DND-41 (cell line): Measurements from ENCODE around the gene ZMIZ1.
A peak's percentile ranks its signal among the peaks of the same experiment; 100 is the strongest.

Experiments used
- ATAC-seq: fragments of 200-7000 bp; cut with Tn5 transposase; 3 replicates; pipeline ENCODE4 v1.9.1; 2021; ENCODE audit warnings: low read depth; ENCODE audit not compliant: insufficient read depth
- DNase-seq: peaks from one replicate; pipeline ENCODE4 v3.0.0-alpha.2; 2020
- H2AFZ ChIP-seq: 2 replicates; pipeline ENCODE4 v1.6.0; 2012; ENCODE audit warnings: low read depth, low read length
- H3K27ac ChIP-seq: 2 replicates; pipeline ENCODE4 v1.5.1; 2012; ENCODE audit warnings: low read length, inconsistent platforms
- H3K27me3 ChIP-seq: fragments of 200-600 bp; sonication (generic); 2 replicates; pipeline ENCODE4 v1.6.0; 2012; ENCODE audit warnings: low read length, mild to moderate bottlenecking, inconsistent platforms; ENCODE audit not compliant: insufficient read depth, poor library complexity
- H3K36me3 ChIP-seq: 2 replicates; pipeline ENCODE4 v1.5.1; 2012; ENCODE audit warnings: low read length, inconsistent platforms; ENCODE audit not compliant: insufficient read depth
- H3K4me1 ChIP-seq: 2 replicates; pipeline ENCODE4 v1.5.1; 2012; ENCODE audit warnings: mild to moderate bottlenecking, low read length; ENCODE audit not compliant: insufficient read depth
- H3K4me2 ChIP-seq: 2 replicates; pipeline ENCODE4 v1.6.0; 2012; ENCODE audit warnings: mild to moderate bottlenecking, moderate library complexity, low read length, inconsistent platforms; ENCODE audit not compliant: insufficient read depth
- H3K4me3 ChIP-seq, 2 experiments: fragments of 200-600 bp in 1 of 2; shearing (Covaris generic) in 1 of 2; 2 replicates each; pipeline ENCODE4 v1.5.1; 2012 to 2016; ENCODE audit warnings: inconsistent platforms in 2 of 2, low read length in 2 of 2, mild to moderate bottlenecking in 2 of 2, low read depth in 1 of 2, moderate library complexity in 1 of 2
- H3K79me2 ChIP-seq: 2 replicates; pipeline ENCODE4 v1.6.0; 2012; ENCODE audit warnings: low read length, inconsistent platforms; ENCODE audit not compliant: insufficient read depth
- H3K9ac ChIP-seq: 2 replicates; pipeline ENCODE4 v1.6.0; 2012; ENCODE audit warnings: low read depth, mild to moderate bottlenecking, inconsistent platforms, low read length, moderate library complexity
- H3K9me3 ChIP-seq: 2 replicates; pipeline ENCODE4 v1.5.1; 2012; ENCODE audit warnings: low read length, moderate library complexity, mild to moderate bottlenecking, inconsistent platforms; ENCODE audit not compliant: insufficient read depth, severe bottlenecking
- H4K20me1 ChIP-seq: 2 replicates; pipeline ENCODE4 v1.6.0; 2012; ENCODE audit warnings: low read length; ENCODE audit not compliant: insufficient read depth
- EZH2 ChIP-seq: IDR thresholded peaks from 3 replicates; pipeline ENCODE4 v1.6.1; 2012; ENCODE audit warnings: borderline replicate concordance, low read depth, mild to moderate bottlenecking, moderate library complexity, low read length, inconsistent platforms; ENCODE audit not compliant: severe bottlenecking
- TF ChIP-seq, protein P1 (sequence below): IDR thresholded peaks from 2 replicates; pipeline ENCODE4 v1.5.1; 2012; ENCODE audit warnings: borderline replicate concordance, low read length, moderate library complexity, mild to moderate bottlenecking; ENCODE audit not compliant: poor library complexity, severe bottlenecking; ENCODE audit errors: extremely low read depth

The ZMIZ1 gene

DNA sequence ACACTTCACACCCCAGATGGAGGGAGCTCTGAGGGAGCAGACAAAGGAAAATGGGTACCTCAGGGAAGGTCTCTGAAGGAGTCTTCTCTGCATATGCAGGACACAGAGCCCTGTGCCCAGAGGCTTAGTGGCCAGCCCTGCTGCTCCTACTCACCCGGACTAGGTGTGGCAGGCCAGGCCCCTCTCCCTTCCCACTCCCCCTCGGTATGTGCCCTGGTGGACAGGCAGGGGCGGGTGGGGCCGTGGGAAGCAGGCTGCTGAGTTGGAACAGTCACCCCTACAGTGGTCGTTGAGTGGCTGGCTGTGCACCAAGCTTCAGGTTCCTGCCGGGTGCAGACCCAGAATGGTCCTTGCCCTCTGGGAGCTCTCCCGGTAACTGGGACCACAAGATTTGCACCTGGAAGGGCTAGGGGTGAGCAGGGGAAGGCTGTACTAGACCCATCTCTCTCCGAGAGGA is 68.6 kb downstream of the ZMIZ1 start:
- H3K27ac ChIP-seq, result peak overlapping the region; percentile 99
- TF ChIP-seq, protein P1, sequence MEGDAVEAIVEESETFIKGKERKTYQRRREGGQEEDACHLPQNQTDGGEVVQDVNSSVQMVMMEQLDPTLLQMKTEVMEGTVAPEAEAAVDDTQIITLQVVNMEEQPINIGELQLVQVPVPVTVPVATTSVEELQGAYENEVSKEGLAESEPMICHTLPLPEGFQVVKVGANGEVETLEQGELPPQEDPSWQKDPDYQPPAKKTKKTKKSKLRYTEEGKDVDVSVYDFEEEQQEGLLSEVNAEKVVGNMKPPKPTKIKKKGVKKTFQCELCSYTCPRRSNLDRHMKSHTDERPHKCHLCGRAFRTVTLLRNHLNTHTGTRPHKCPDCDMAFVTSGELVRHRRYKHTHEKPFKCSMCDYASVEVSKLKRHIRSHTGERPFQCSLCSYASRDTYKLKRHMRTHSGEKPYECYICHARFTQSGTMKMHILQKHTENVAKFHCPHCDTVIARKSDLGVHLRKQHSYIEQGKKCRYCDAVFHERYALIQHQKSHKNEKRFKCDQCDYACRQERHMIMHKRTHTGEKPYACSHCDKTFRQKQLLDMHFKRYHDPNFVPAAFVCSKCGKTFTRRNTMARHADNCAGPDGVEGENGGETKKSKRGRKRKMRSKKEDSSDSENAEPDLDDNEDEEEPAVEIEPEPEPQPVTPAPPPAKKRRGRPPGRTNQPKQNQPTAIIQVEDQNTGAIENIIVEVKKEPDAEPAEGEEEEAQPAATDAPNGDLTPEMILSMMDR, result no peak
- no peak for TF ChIP-seq EZH2
- H3K4me1 ChIP-seq, result peaks cover 53% of the 10 kb centered on the region
- H3K79me2 ChIP-seq, result peaks cover 55% of the 10 kb centered on the region
- H4K20me1 ChIP-seq, result no peaks in the 10 kb centered on the region
- H3K4me3 ChIP-seq, result peak overlapping the region in 1 of 2 experiments; percentile 52; a peak in 3 of 4 replicates
- ATAC-seq (peak; percentile 72), DNase-seq (peak; percentile 85)
- H3K9ac ChIP-seq, result peak overlapping the region; percentile 79
- H2AFZ ChIP-seq, result peak overlapping the region; percentile 60
- peak overlapping the region; percentile 71 for H3K4me2 ChIP-seq
- H3K27me3 ChIP-seq, result no peaks in the 10 kb centered on the region
- H3K36me3 ChIP-seq, result peaks cover 36% of the 10 kb centered on the region
- H3K9me3 ChIP-seq, result no peaks in the 10 kb centered on the region

DNA sequence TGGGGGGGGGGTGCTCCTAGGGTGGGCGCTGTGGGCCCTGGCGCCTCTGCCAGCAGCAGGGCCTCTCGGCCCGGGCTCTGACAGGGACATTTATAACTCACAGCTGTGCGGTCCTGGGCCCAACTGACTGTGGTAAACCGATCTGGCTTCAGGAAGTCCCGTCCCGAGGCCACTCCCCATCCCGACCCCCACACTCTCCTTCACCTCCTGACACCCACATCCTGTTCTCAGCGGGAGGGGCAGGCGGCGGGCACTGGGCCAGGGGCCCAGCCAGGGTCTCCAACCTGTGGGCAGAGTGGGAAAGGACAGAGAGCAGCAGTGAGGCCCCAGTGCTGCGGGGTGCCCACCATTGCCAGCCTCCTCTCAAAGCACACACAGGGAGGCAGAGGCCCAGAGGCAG is 69.1 kb downstream of the ZMIZ1 start:
- H3K4me1 ChIP-seq, result peaks cover 52% of the 10 kb centered on the region
- H3K79me2 ChIP-seq, result peaks cover 50% of the 10 kb centered on the region
- TF ChIP-seq, protein P1, result no peak
- no peak for TF ChIP-seq EZH2
- H3K4me3 ChIP-seq, result peak overlapping the region in 1 of 2 experiments; percentile 52; a peak in 3 of 4 replicates
- no peaks in the 10 kb centered on the region for H3K27me3 ChIP-seq
- H3K9me3 ChIP-seq, result no peaks in the 10 kb centered on the region
- peak; percentile 97 for DNase-seq
- peak overlapping the region; percentile 60; the same call in 1 of the 2 replicates for H2AFZ ChIP-seq
- peaks cover 41% of the 10 kb centered on the region for H3K36me3 ChIP-seq
- H3K27ac ChIP-seq, result peak overlapping the region; percentile 99
- H4K20me1 ChIP-seq, result no peaks in the 10 kb centered on the region
- peak overlapping the region; percentile 71 for H3K4me2 ChIP-seq
- ATAC-seq, result peak; percentile 84
- peak overlapping the region; percentile 79 for H3K9ac ChIP-seq

DNA sequence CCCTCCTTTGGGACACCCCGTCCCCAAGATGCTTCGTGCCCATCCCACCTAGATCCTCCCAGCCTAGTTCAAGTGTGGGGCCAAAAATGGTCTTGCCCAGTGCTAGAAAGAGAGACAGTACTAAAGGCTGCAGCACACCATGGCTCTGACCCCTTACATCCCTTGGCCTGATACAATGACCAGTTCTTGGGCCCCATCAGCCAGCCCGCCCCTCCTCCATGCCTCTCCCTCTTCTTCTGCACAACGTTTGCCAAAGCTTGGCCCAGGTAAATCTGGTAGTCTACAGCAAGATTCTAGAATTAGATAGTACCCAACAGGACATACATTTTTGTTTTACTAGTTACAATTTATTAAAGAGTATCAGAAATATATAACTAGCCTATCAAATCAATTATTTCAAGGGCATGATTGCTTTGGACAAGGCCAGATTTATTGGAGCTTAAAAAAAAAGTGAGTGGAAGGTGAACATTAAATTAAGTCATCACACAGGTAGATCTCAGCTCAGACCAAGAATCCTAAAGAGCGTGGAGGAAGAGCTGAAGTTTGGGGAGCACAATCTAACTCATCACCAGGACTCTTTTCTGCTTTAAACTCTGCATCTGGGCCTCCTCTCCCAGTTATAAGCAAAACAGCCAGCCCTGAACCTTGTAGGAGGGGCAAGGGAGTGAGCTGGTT is 69.8 kb downstream of the ZMIZ1 start:
- H3K9ac ChIP-seq, result peak overlapping the region; percentile 79
- DNase-seq, result no peak
- peak overlapping the region; percentile 99 for H3K27ac ChIP-seq
- no peak overlapping the region for H3K4me2 ChIP-seq
- ATAC-seq, result no peak
- peaks cover 52% of the 10 kb centered on the region for H3K4me1 ChIP-seq
- peaks cover 44% of the 10 kb centered on the region for H3K79me2 ChIP-seq
- H4K20me1 ChIP-seq, result no peaks in the 10 kb centered on the region
- H3K9me3 ChIP-seq, result no peaks in the 10 kb centered on the region
- H3K4me3 ChIP-seq, result no peak overlapping the region
- no peaks in the 10 kb centered on the region for H3K27me3 ChIP-seq
- H3K36me3 ChIP-seq, result peaks cover 43% of the 10 kb centered on the region
- TF ChIP-seq, protein P1, result no peak
- TF ChIP-seq EZH2, result no peak
- H2AFZ ChIP-seq, result no peak overlapping the region
